GM11168 (cell line): ENCODE results near the gene TSPAN18.

Experiments
- in situ Hi-C: fragments of 300-500 bp; cut with MboI; formaldehyde crosslinking; loops from one replicate; pipeline ENCODE4 v1.12.0; 2022; ENCODE audit warnings: low sequenced_read_pairs; ENCODE audit not compliant: unreplicated experiment

Gene TSPAN18

GRCh38 chr11:44959064-44959463 is 232.3 kb downstream of the TSPAN18 start:
- in situ Hi-C loops = no loop called here

DNA sequence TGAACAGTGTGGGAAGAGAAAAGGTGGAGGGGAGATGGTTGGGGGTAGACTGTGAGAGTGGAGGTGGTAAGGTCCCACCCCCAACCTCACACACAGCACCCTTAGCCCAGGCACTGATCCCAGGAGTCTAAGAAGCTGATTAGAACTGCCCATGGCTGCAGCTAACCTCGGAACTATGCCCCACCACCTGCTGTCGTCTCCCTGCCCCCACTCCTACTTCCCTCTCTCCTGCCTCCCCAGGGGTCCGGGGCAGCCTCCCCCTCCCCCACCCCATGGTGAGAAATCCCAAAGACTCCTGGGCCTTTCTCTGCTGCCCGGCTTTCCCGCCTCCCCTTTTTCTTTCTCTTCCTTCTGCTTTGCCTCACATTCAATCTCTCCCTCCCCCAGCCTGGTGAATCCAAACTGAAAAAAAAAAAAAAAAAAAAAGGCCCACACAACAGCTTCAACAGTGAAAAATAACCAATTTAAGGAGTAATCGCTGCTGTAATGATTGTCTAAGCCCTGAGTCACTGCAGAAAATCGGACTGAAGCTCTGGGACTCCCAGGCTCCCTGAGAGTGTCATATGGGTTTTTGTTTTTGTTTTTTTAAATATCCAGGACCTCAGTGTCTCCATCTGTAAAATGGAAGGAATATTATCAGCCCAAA is 233.6 kb downstream of the TSPAN18 start:
- in situ Hi-C loops = no loop called here

- in situ Hi-C loops = no loop called here
Observed at GRCh38 chr11:44962464-44962863, 235.7 kb downstream of the TSPAN18 start.

DNA sequence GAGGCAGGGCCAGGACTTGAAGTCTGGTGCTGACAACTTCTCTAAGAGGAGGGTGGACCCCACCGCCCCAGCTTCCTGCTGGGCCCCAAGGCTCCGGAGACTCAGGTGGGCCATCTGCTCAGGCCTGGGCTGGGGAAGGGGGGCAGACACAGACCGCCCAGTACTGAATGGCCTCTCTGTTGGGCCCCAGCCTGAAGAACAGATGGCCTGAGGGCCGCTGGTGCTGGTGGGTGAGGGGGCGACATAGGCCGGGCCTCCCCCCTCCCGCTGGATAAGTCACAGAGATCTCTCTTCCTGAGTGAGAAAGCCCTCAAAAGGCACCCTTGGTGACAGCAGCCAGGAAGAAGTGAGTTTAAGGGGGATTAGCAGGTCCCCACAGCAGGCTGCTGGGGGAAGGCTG is 236.4 kb downstream of the TSPAN18 start:
- in situ Hi-C loops = no loop called here

DNA sequence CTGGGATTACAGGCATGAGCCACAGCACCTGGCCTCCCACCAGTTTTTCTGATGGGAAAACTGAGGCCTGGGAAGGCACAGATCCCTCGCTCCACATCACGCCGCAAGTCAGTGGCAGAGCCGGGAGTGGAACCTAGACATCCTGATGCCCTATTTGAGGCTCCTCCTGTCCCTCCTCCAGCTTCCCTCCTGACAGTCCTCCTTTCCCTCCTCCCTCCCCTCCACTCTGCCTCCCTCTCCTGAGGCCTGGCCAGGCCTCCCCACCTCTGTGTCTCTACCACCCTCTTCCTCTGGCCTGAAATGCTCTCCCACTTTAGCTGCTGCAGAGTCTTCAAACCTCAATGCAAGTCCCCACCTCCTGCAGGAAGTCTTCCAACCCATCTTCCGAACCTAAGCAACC is 237.2 kb downstream of the TSPAN18 start:
- in situ Hi-C loops = no loop called here

GRCh38 chr11:44964526-44965209 is 237.9 kb downstream of the TSPAN18 start:
- in situ Hi-C loops = no loop called here

DNA sequence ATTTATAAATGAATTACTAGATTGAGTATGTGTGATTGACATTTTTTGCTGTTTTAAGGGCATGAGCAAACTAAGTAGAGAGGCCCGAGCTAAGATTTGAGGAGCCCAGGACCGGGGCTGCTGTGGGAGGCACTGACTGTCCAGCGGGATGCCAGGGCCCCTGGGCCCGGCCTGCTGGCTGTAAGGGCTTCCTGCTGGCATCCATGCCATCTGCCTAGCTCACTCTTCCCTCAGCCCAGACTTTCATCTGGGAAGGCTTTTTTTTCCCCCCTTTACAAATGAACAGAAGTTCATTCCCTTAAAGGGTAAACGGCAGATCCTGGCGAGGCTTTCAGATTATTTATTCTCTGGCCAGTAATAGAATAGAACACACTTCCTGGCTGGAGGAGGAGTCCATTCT is 239.9 kb downstream of the TSPAN18 start:
- in situ Hi-C loops = no loop called here

DNA sequence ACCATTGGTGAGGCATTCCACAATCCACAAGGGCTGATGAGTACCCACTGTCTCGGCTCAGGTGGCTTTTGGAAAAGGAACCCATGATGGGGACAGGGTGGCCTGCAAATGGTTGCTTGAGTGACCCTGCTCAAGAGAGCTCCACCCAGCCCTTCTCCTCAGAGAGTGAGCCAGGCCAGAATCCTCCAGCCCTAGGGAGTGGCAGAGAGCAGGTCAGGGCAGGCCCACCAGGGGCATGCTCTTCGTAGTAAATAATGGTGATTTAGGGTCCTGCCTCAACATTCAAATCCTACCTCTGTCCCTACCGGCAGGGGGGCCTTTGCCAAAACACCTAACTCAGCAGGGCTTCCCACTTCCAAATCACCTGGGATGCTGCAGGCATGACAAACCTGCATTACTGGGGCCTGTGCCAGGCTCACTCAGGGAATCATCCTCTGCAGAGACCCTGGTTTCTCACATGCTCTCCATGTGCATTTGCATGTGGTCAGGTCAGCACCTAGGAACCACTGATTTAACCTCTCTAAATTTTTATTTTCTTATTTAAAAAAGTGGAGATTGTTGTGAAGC is 241.3 kb downstream of the TSPAN18 start:
- in situ Hi-C loops = no loop called here

- in situ Hi-C loops = no loop called here
Observed at GRCh38 chr11:44968510-44968909, 241.7 kb downstream of the TSPAN18 start.

DNA sequence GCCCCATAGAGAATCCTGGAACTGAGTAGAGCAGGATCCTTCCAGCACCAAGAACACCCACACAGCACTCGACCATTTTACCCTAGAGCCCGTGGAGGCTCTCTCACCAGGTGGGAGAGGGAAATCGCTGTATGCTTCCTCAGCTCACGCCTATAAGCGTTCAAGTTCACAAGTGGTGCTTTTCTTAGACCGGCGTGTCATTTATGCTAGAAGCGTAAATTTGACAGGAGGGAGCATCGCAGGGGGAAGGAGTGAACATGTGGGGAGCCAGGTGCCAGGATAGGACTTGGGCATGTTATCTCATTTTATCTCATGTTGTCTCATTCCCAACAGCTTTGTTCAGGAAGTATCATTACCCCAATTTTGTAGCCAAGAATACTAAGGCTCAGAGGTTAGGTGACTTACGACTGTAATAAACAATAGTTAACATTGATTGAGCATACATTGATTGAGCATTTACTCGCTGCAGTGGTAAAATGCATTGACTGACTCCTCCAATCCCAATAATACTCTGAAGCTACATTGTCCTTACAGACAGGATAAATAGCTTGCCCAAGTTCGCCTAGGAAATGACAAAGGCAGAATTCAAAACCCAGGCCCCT is 243.0 kb downstream of the TSPAN18 start:
- in situ Hi-C loops = no loop called here

GRCh38 chr11:44970293-44970692 is 243.5 kb downstream of the TSPAN18 start:
- in situ Hi-C loops = no loop called here

DNA sequence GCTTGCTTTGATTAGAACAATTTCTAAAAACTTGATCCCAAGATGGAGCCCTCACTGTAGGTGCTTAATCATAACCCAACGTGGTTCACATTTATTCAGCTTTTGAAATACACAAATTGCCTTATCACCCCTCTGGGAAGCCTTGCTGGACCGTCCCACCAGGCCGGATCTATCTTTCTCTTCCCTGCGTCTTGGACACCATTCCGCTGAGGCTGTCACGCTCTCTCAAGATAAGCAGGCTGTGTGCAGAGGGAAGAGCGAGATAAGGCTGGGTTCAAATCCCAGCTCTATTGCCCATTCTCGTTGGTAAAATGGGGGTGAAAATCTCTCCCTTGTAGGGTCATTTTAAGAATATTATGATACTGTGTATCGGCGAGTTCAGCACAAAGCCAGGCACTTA is 244.4 kb downstream of the TSPAN18 start:
- in situ Hi-C loops = no loop called here

GRCh38 chr11:44972746-44973435 is 246.1 kb downstream of the TSPAN18 start:
- in situ Hi-C loops = no loop called here

DNA sequence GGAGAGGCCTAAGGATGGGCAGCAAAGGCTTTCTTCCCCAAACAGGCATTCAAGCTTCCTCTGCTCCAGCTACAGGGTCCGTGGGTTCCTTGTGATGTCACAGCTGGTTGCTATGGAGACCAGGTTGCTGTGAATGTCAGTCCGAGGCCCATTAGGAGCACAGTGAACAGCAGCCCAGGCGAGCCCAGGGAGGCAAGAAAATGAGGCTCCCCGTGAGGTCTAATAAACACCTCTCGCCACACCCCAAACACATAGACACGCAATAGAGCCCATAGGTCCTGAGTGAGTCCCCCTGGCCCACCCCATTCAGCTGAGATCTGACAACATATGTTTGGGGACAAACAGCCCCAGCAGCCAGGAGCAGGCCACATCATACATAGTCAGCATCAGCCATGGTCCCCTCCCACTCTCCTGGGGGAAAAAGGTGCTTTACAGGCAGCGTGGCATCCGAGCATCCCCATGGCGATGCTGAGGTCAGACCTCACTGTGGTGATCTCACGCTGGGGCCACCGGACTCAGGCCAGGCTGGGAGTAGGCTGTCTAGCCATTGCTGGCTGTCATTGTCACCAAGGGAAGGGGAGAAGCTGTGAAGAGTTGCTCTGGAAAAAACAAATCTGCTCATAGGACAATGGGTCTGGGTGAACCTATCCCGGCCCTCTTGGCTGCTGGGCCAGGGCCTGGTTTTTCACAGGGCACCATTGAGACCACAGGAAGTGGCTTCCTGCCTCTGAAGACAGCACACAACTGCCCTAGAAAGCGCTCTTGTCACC is 247.1 kb downstream of the TSPAN18 start:
- in situ Hi-C loops = no loop called here

DNA sequence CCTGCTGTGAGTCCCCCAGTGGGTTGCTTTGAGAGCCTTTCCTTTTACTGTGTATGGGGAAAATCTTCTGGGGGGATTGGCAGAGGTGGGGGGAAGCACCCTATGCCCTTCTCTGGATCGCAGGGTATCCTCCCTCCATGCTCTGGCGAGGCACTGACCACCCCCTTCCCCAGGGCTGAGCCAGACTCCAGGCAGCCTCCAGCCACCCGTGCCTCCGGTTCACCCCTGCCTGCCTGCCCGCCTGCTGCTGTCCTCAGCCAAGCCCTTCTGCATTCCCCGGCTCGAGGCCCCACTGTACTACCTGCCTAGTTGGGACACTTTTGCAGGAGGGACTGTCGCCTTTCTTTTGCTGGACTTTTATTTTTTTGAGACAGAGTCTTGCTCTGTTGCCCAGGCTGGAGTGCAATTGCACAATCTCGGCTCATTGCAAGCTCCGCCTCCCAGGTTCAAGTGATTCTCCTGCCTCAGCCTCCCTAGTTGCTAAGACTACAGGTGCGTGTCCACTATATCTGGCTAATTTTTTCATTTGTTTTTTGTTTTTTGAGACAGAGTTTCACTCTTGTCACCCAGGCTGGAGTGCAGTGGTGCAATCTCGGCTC is 247.7 kb downstream of the TSPAN18 start:
- in situ Hi-C loops = no loop called here

DNA sequence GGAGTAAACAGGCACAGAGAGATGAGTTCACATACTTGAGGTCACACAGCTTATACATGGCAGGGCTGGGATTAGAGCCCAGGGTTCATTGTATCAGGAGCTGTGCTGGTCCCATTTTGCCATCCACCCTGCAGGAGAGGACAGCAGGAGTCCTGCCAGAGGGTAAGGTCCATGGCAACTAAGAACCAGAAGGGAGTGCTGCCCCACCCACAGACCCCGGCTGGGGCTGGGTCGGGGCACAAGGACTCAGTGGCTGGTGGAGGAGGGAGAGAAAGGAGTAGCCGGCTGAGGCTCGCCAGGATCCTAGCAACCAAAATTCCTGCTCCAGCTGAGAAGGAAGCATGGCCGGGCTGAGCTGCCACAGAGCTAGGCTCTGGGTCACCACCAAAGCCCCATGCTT is 249.8 kb downstream of the TSPAN18 start:
- in situ Hi-C loops = no loop called here

DNA sequence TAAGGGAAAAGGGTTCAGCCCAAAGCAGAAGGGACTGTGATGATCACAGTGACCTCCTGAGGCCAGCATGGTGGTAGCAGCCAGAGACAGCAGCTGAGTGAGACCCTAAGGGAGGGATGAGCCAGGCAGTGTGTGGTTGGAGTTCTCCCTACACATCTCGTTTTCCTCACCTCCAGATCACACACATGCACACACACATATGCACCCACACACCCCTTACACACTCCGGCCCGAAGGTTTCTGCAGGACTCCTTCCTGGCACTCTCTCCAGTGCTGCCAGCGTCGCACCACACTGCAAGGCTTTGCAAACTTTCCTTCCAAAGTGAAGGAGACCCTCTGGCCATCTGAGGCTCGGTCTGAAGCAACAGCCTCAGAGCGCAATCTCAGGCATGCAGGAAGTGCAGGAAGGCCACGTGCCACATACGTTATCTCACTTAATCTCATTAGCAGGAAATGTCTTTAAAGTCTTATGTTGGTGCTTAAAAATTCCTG is 250.8 kb downstream of the TSPAN18 start:
- in situ Hi-C loops = no loop called here

DNA sequence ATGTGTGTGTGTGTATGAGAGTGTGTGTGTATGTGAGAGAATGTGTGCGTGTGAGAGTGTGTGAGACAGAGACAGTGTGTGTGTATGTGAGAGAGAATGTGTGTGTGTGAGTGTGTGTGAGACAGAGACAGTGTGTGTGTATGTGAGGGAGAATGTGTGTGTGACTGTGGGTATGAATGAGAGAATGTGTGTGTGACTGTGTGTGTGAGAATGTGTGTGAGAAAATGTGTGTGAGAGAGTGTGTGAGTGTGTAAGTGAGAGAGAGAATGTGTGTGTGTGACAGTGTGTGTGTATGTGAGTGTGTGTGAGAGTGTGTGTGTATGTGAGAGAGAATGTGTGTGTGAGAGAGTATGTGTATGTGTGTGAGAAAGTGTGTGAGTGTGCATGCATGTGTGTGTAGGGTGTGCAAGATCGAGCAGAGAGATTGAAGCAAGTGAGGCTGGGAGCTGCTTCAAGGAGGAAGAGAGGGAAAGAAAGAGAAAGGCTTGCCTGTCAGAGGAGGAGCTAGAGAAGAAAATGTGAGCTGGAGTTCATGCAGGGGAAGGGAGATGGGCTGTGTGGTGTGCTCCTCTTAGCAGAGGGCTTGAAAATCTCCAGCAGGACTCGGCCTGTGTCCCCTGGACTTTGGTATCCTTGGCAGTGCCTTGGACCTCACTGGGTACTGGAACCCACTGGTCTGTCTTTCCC is 251.7 kb downstream of the TSPAN18 start:
- in situ Hi-C loops = no loop called here

DNA sequence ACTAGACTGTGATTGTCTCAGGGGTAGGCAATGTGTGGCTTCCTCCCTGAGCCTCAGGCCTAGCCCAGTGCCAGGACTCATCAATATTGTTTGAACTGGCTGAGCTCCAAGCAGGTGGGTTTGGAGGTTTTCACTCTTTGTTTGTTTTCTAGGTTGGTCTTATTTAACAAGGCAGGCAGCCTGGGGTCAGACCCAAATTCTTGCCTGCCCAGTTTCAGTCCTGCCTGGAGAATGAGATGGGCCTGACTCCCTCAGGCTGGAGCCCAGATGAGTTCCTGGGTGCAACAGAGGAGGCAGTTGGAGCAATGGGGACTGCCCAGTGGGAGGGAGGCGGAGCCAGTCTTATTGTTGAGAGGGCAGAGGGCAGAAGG is 252.2 kb downstream of the TSPAN18 start:
- in situ Hi-C loops = no loop called here
